Measurements from ENCODE around the gene DCDC2. TPM values are rescaled to one million over a fixed set of nuclear protein-coding genes. Genes with fewer than 3 reads are reported as not detected.

Gene DCDC2
- total RNA-seq, 1 experiment from 2014 or later = 191 TPM

GRCh38 chr6:24225838-24226237 is 132.0 kb downstream of the DCDC2 start:
- Mint-ChIP-seq H3K27me3 (ENCODE audit: insufficient read depth, unreplicated experiment) (no peaks in the 10 kb centered on the region), H3K9me3 (ENCODE audit: unreplicated experiment) (no peaks in the 10 kb centered on the region), H3K27ac (ENCODE audit: unreplicated experiment) (no peak overlapping the region), H3K4me3 (ENCODE audit: unreplicated experiment) (no peak overlapping the region), H3K36me3 (ENCODE audit: insufficient read depth, unreplicated experiment) (peaks cover 95% of the 10 kb centered on the region), H3K4me1 (ENCODE audit: low read depth, unreplicated experiment) (peaks cover 32% of the 10 kb centered on the region)
- intact Hi-C loops (cut with micrococcal nuclease; ENCODE audit: unreplicated experiment) = no loop called here
- ChIA-PET POLR2A (no interaction called here), CTCF (no interaction called here)
- Histone ChIP-seq H3K9me3 (no peaks in the 10 kb centered on the region), H3K36me3 (ENCODE audit: control insufficient read depth, insufficient read depth, low read length) (no peaks in the 10 kb centered on the region), H3K27me3 (replicated peaks; ENCODE audit: control insufficient read depth, insufficient read depth, low read length) (no peaks in the 10 kb centered on the region), H3K4me3 (ENCODE audit: low read depth, low read length) (no peak overlapping the region), H3K4me1 (peaks cover 5% of the 10 kb centered on the region; the same call in 1 of the 2 replicates)
- BruUV-seq (replicated peaks) = no TSS peak
- TF ChIP-seq CTCF (IDR thresholded peaks at IDR 0.05; ENCODE audit: insufficient read depth in 1 of 2, low read depth in 1 of 2, low read length in 1 of 2, severe bottlenecking in 1 of 2, unreplicated experiment in 1 of 2) = no peak
- no peak for DNase-seq

- DNase-seq = peak in 1 of 2 experiments; percentile 58
- Histone ChIP-seq H3K4me1 (peaks cover 5% of the 10 kb centered on the region; the same call in 1 of the 2 replicates), H3K27me3 (replicated peaks; ENCODE audit: control insufficient read depth, insufficient read depth, low read length) (no peaks in the 10 kb centered on the region), H3K4me3 (ENCODE audit: low read depth, low read length) (no peak overlapping the region), H3K36me3 (ENCODE audit: control insufficient read depth, insufficient read depth, low read length) (no peaks in the 10 kb centered on the region), H3K9me3 (no peaks in the 10 kb centered on the region)
- CTCF ChIA-PET = interaction anchor here (0.6 kb wide), 1 partner anchor 166 kb away, joined by 5 read pairs; no protein-coding TSS in a partner anchor
- peak overlapping the region; percentile 52 for H3K27ac Mint-ChIP-seq (ENCODE audit: unreplicated experiment)
- peaks cover 32% of the 10 kb centered on the region for H3K4me1 Mint-ChIP-seq (ENCODE audit: low read depth, unreplicated experiment)
- no peaks in the 10 kb centered on the region for H3K27me3 Mint-ChIP-seq (ENCODE audit: insufficient read depth, unreplicated experiment)
- no peak overlapping the region for H3K4me3 Mint-ChIP-seq (ENCODE audit: unreplicated experiment)
- POLR2A ChIA-PET = no interaction called here
- intact Hi-C loops (cut with micrococcal nuclease; ENCODE audit: unreplicated experiment) = no loop called here
- no peaks in the 10 kb centered on the region for H3K9me3 Mint-ChIP-seq (ENCODE audit: unreplicated experiment)
- no peak for TF ChIP-seq CTCF (IDR thresholded peaks at IDR 0.05; ENCODE audit: insufficient read depth in 1 of 2, low read depth in 1 of 2, low read length in 1 of 2, severe bottlenecking in 1 of 2, unreplicated experiment in 1 of 2)
- BruUV-seq (replicated peaks) = no TSS peak
- peaks cover 85% of the 10 kb centered on the region for H3K36me3 Mint-ChIP-seq (ENCODE audit: insufficient read depth, unreplicated experiment)
Observed at GRCh38 chr6:24223115-24223919, 134.5 kb downstream of the DCDC2 start.

- BruUV-seq (replicated peaks) = no TSS peak
- no peak overlapping the region for H3K27ac Mint-ChIP-seq (ENCODE audit: unreplicated experiment)
- Histone ChIP-seq H3K4me3 (ENCODE audit: low read depth, low read length) (no peak overlapping the region), H3K9me3 (no peaks in the 10 kb centered on the region), H3K4me1 (peaks cover 5% of the 10 kb centered on the region; the same call in 1 of the 2 replicates), H3K27me3 (replicated peaks; ENCODE audit: control insufficient read depth, insufficient read depth, low read length) (no peaks in the 10 kb centered on the region), H3K36me3 (ENCODE audit: control insufficient read depth, insufficient read depth, low read length) (no peaks in the 10 kb centered on the region)
- no peak for DNase-seq
- intact Hi-C loops (cut with micrococcal nuclease; ENCODE audit: unreplicated experiment) = no loop called here
- POLR2A ChIA-PET = no interaction called here
- no peaks in the 10 kb centered on the region for H3K27me3 Mint-ChIP-seq (ENCODE audit: insufficient read depth, unreplicated experiment)
- no peak overlapping the region for H3K4me3 Mint-ChIP-seq (ENCODE audit: unreplicated experiment)
- CTCF ChIA-PET = no interaction called here
- no peak for TF ChIP-seq CTCF (IDR thresholded peaks at IDR 0.05; ENCODE audit: insufficient read depth in 1 of 2, low read depth in 1 of 2, low read length in 1 of 2, severe bottlenecking in 1 of 2, unreplicated experiment in 1 of 2)
- H3K9me3 Mint-ChIP-seq (ENCODE audit: unreplicated experiment) = no peaks in the 10 kb centered on the region
- peaks cover 57% of the 10 kb centered on the region for H3K36me3 Mint-ChIP-seq (ENCODE audit: insufficient read depth, unreplicated experiment)
- H3K4me1 Mint-ChIP-seq (ENCODE audit: low read depth, unreplicated experiment) = peaks cover 27% of the 10 kb centered on the region
Observed at GRCh38 chr6:24219670-24220069, 138.2 kb downstream of the DCDC2 start.

Measured in Caco-2 (cell line).